ENCODE results near the gene PLPPR1.

PLPPR1 gene

DNA sequence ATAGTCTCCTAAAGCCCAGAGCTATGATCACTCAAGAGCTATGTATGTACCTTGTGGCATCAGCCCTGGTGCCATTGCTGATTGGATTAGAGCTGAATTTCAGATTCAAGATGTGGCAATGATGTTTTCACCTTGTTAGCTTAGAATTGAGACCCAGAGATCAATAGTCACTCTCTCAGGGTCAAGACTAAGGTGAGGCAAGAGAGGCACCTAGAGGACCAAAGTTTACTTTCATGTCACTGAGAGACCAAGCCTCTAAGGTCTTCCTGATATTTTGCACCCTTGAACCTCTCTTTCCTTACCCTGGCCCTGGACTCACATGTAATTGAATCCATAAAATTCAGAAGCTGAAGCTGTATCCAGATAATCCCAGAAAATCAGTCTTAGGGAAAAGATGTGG, 313.4 kb downstream of the PLPPR1 start:
- H3K9me3 ChIP-seq (ENCODE audit: control insufficient read depth, insufficient read depth, low read depth, low read length), result no peaks in the 10 kb centered on the region
- no peaks in the 10 kb centered on the region for H3K4me1 ChIP-seq (ENCODE audit: control insufficient read depth, insufficient read depth, low read length)
- no peak overlapping the region for H3K9ac ChIP-seq (ENCODE audit: low read length)
- H3K27ac ChIP-seq (ENCODE audit: low read depth, low read length), result no peak overlapping the region
- no peaks in the 10 kb centered on the region for H3K27me3 ChIP-seq (ENCODE audit: control insufficient read depth, insufficient read depth, low read length)
- no peaks in the 10 kb centered on the region for H3K36me3 ChIP-seq (ENCODE audit: control insufficient read depth, insufficient read depth, low read length)
- H3K4me3 ChIP-seq (ENCODE audit: low read depth, low read length), result no peak overlapping the region

DNA sequence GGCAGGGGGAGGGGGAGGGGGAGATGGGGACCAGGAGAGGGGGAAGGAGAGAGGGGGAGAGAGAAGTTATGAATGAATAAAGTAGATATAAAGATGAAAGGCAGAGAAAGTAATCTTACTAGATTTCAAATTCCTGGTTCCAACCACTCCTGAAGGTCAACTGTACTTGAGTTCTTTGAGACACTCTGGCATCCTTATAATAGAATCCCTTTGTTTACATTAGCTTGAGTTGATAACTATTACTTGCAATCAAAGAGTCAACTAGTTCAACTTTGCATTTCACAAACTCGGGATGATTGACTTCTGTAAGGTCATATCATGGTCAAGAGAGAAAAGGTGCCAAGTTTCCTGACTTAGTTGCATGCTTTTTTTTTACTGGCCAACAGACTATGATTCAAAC, 314.1 kb downstream of the PLPPR1 start:
- Histone ChIP-seq H3K36me3 (ENCODE audit: control insufficient read depth, insufficient read depth, low read length) (no peaks in the 10 kb centered on the region), H3K9ac (ENCODE audit: low read length) (no peak overlapping the region), H3K9me3 (ENCODE audit: control insufficient read depth, insufficient read depth, low read depth, low read length) (no peaks in the 10 kb centered on the region), H3K27me3 (ENCODE audit: control insufficient read depth, insufficient read depth, low read length) (no peaks in the 10 kb centered on the region), H3K27ac (ENCODE audit: low read depth, low read length) (no peak overlapping the region), H3K4me1 (ENCODE audit: control insufficient read depth, insufficient read depth, low read length) (no peaks in the 10 kb centered on the region), H3K4me3 (ENCODE audit: low read depth, low read length) (no peak overlapping the region)

DNA sequence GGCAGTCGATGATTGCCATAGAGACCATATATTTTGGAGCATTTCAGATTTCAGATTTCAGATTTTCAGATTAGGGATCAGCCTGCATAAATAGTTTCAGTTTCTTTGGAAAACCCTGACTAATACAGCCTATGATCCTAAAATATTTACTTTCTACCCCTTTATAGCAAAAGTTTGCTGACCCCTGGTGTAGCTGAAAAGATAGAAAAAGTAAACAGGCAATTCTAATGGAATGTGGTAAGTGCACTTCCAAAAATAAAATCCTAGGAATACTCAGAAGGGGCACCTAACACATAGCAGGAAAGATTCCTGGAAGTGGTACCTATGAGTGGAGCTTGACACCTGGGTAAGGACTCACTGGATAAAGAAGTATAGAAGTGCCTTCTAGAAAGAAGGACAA, 321.8 kb downstream of the PLPPR1 start:
- no peak overlapping the region for H3K27ac ChIP-seq (ENCODE audit: low read depth, low read length)
- H3K4me3 ChIP-seq (ENCODE audit: low read depth, low read length), result no peak overlapping the region
- H3K9ac ChIP-seq (ENCODE audit: low read length), result no peak overlapping the region
- H3K4me1 ChIP-seq (ENCODE audit: control insufficient read depth, insufficient read depth, low read length), result no peaks in the 10 kb centered on the region
- no peaks in the 10 kb centered on the region for H3K36me3 ChIP-seq (ENCODE audit: control insufficient read depth, insufficient read depth, low read length)
- H3K27me3 ChIP-seq (ENCODE audit: control insufficient read depth, insufficient read depth, low read length), result no peaks in the 10 kb centered on the region
- H3K9me3 ChIP-seq (ENCODE audit: control insufficient read depth, insufficient read depth, low read depth, low read length), result no peaks in the 10 kb centered on the region

DNA sequence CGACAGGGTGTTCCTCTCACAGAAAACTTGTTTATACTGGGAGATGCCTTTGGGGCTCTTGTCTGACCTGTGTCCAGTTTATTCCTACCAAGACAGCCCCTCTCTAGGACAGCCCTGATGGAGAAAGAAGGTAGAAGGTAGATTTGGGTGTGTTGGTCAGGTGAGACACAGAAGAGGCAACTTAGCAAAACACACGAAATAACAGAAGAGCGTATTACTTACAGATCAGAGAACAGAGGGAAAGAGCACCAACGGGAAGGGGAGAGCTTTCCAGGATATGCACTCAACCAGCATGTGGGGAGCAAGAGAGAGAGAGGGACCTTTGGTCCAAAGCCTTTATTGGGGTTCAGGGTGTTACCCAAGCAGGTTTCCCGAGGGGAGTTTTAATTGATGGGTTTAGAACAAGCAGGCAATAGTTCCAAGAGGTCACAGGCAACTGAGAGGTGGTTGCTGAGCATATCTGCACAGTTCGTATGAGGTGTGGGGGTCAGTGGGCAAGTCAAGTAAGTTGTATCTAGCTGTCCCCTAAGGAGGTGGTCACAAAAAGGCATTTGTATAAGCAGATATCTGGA, 324.5 kb downstream of the PLPPR1 start:
- H3K4me1 ChIP-seq (ENCODE audit: control insufficient read depth, insufficient read depth, low read length), result no peaks in the 10 kb centered on the region
- H3K27ac ChIP-seq (ENCODE audit: low read depth, low read length), result no peak overlapping the region
- no peak overlapping the region for H3K9ac ChIP-seq (ENCODE audit: low read length)
- H3K4me3 ChIP-seq (ENCODE audit: low read depth, low read length), result no peak overlapping the region
- no peaks in the 10 kb centered on the region for H3K36me3 ChIP-seq (ENCODE audit: control insufficient read depth, insufficient read depth, low read length)
- H3K9me3 ChIP-seq (ENCODE audit: control insufficient read depth, insufficient read depth, low read depth, low read length), result 0 out of 2 replicates have a peak, but pooled peaks cover 2% of the 10 kb centered on the region
- H3K27me3 ChIP-seq (ENCODE audit: control insufficient read depth, insufficient read depth, low read length), result no peaks in the 10 kb centered on the region

DNA sequence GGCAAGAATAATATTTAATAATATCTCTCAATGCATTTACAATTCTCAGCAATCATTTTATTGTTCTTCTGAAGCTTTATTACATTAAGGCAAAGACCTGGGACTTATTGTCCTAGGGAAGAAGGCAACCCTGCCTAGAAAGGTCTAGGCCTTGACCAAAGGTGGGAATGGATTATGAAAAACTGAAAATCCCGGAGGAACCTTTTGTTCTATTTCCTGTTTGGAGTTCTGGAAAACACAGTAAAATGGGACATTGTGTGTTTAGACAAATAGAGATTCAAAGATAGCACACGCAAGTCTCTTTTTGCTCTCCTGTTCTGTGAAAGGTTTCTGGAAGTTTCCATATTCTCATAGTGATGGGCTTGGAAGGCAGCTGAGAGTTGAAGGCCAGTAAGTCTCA, 325.2 kb downstream of the PLPPR1 start:
- Histone ChIP-seq H3K4me3 (ENCODE audit: low read depth, low read length) (no peak overlapping the region), H3K36me3 (ENCODE audit: control insufficient read depth, insufficient read depth, low read length) (no peaks in the 10 kb centered on the region), H3K4me1 (ENCODE audit: control insufficient read depth, insufficient read depth, low read length) (no peaks in the 10 kb centered on the region), H3K27ac (ENCODE audit: low read depth, low read length) (no peak overlapping the region), H3K9me3 (ENCODE audit: control insufficient read depth, insufficient read depth, low read depth, low read length) (0 out of 2 replicates have a peak, but pooled peaks cover 2% of the 10 kb centered on the region), H3K27me3 (ENCODE audit: control insufficient read depth, insufficient read depth, low read length) (no peaks in the 10 kb centered on the region), H3K9ac (ENCODE audit: low read length) (no peak overlapping the region)

DNA sequence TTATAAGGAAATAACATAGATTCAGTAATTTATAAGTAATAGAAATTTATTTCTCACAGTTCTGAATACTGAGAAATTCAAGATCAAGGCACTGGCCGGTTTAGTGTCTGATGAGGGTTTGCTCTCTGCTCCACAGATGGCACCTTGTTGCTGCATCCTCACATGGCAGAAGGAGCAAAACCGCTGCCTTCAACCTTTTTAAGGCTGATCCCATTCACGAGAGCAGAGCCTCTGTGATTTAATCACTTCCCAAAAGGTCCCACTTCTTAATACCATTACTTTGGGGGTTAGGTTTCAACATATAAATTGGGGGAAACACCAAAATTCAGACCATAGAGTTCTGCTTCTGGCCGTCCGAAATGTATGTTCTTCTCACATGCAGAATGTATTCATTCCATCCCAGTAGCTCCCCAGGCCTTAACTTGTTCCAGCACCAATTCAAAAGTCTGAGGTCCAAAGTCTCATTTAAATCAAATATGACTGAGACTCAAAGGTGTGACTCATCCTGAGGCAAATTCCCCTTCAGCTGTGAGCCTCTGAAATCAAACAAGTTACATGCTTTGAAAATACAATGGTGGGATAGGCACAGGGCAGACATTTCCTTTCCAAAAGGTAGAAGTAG, 325.7 kb downstream of the PLPPR1 start:
- Histone ChIP-seq H3K4me1 (ENCODE audit: control insufficient read depth, insufficient read depth, low read length) (no peaks in the 10 kb centered on the region), H3K36me3 (ENCODE audit: control insufficient read depth, insufficient read depth, low read length) (no peaks in the 10 kb centered on the region), H3K9me3 (ENCODE audit: control insufficient read depth, insufficient read depth, low read depth, low read length) (0 out of 2 replicates have a peak, but pooled peaks cover 2% of the 10 kb centered on the region), H3K27me3 (ENCODE audit: control insufficient read depth, insufficient read depth, low read length) (no peaks in the 10 kb centered on the region), H3K4me3 (ENCODE audit: low read depth, low read length) (no peak overlapping the region), H3K27ac (ENCODE audit: low read depth, low read length) (no peak overlapping the region), H3K9ac (ENCODE audit: low read length) (no peak overlapping the region)

DNA sequence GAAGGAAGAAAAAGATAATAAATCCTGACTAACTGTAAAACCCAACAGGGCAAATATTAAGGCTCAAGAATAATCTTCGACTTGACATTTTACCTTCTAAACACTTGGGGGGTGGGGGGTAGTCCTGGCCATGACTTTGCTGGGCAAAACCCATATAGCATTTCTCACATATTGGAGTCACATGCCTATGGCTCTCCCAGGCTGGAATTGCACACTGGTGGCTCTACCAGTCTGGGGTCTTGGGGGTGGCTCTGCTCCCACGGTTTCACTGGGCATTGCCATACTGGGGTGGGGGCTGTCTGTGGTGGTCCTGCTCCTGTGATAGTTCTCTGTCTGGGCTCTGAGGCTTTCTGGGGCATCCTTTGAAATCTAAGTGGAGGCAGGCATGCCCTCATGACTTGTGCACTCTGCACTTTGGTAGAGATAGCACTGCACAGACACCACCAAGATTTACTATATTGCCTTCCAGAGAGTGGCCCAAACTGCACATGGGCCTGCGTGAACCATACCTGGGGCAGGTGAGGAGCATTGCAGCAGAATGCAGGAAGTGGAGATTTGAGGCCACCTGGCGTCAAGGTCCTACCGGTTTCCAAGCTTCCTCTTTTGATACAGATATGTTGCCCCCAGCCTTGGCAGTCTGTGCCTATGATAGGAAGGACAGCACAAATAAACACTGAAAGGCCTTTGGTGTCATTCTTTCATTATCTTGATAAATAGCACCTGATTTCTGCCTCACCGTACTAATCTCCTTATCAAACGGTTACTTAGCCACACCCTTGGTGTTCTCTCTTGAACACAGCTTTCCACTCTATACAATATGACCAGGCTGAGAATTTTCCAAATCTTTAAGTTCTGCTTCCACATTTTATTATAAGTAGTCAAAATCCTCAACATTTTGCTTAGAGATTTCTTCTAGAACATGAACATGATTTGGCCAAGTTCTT, 326.5 kb downstream of the PLPPR1 start:
- Histone ChIP-seq H3K36me3 (ENCODE audit: control insufficient read depth, insufficient read depth, low read length) (no peaks in the 10 kb centered on the region), H3K9ac (ENCODE audit: low read length) (no peak overlapping the region), H3K27me3 (ENCODE audit: control insufficient read depth, insufficient read depth, low read length) (no peaks in the 10 kb centered on the region), H3K9me3 (ENCODE audit: control insufficient read depth, insufficient read depth, low read depth, low read length) (0 out of 2 replicates have a peak, but pooled peaks cover 2% of the 10 kb centered on the region), H3K27ac (ENCODE audit: low read depth, low read length) (no peak overlapping the region), H3K4me1 (ENCODE audit: control insufficient read depth, insufficient read depth, low read length) (no peaks in the 10 kb centered on the region), H3K4me3 (ENCODE audit: low read depth, low read length) (no peak overlapping the region)

DNA sequence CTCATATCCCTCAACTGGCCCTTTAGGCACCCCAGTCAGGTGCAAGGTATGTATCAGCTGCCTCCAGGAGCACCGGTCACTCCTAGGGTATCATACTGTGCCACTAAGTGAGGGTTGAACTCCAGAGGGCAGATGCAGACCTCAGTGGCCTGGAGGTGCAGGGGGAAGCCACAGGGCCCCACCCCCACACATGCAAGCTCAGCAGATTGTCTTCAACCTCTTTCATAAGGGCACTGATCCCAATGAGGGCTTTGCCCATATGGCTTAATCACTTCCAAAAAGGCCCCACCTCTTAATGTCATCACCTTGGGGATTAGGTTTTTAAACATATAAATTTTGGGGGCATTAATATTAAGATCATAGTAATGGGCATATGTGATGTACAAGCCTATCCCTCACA, 328.1 kb downstream of the PLPPR1 start:
- Histone ChIP-seq H3K4me1 (ENCODE audit: control insufficient read depth, insufficient read depth, low read length) (no peaks in the 10 kb centered on the region), H3K4me3 (ENCODE audit: low read depth, low read length) (no peak overlapping the region), H3K9ac (ENCODE audit: low read length) (no peak overlapping the region), H3K36me3 (ENCODE audit: control insufficient read depth, insufficient read depth, low read length) (no peaks in the 10 kb centered on the region), H3K9me3 (ENCODE audit: control insufficient read depth, insufficient read depth, low read depth, low read length) (0 out of 2 replicates have a peak, but pooled peaks cover 2% of the 10 kb centered on the region), H3K27ac (ENCODE audit: low read depth, low read length) (no peak overlapping the region), H3K27me3 (ENCODE audit: control insufficient read depth, insufficient read depth, low read length) (no peaks in the 10 kb centered on the region)

DNA sequence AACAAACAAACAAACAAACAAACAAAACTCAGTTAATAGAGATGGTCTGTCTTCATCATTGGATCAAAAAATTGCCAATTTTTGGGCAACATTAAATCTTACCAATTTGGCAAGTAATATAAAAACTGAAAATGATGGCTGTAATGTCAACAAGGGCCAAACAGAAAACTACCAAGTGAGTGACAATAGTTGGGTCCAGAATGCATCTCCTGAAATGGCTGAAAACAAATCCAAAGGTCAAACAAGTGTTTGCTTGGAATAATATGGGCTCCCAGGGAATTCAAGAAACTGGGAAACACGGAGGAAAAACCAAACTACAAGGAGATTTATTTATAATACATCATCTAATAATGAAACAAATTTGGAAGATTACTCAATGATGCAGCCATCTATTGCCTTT, 331.2 kb downstream of the PLPPR1 start:
- no peak overlapping the region for H3K4me3 ChIP-seq (ENCODE audit: low read depth, low read length)
- no peaks in the 10 kb centered on the region for H3K36me3 ChIP-seq (ENCODE audit: control insufficient read depth, insufficient read depth, low read length)
- H3K27me3 ChIP-seq (ENCODE audit: control insufficient read depth, insufficient read depth, low read length), result no peaks in the 10 kb centered on the region
- 0 out of 2 replicates have a peak, but pooled peaks cover 2% of the 10 kb centered on the region for H3K9me3 ChIP-seq (ENCODE audit: control insufficient read depth, insufficient read depth, low read depth, low read length)
- no peaks in the 10 kb centered on the region for H3K4me1 ChIP-seq (ENCODE audit: control insufficient read depth, insufficient read depth, low read length)
- no peak overlapping the region for H3K27ac ChIP-seq (ENCODE audit: low read depth, low read length)
- no peak overlapping the region for H3K9ac ChIP-seq (ENCODE audit: low read length)

DNA sequence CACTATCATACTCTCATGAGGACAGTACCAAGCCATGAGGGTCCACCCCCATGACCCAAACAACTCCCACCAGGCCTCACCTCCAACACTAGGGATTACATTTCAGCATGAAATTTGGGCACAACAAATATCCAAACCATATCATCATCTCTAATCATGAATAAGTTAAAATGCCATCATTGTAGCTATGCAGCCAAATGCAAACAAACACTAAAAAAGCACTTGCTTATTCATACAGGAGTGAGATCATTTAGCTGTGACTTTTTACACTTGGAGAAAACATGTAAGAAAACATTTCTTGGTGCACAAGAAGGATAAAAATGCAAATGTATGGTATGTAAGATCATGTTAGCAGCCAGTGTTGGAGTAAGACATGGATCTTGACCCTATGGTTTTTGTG, 332.1 kb downstream of the PLPPR1 start:
- no peaks in the 10 kb centered on the region for H3K27me3 ChIP-seq (ENCODE audit: control insufficient read depth, insufficient read depth, low read length)
- no peak overlapping the region for H3K27ac ChIP-seq (ENCODE audit: low read depth, low read length)
- H3K4me3 ChIP-seq (ENCODE audit: low read depth, low read length), result no peak overlapping the region
- H3K9me3 ChIP-seq (ENCODE audit: control insufficient read depth, insufficient read depth, low read depth, low read length), result 0 out of 2 replicates have a peak, but pooled peaks cover 2% of the 10 kb centered on the region
- H3K36me3 ChIP-seq (ENCODE audit: control insufficient read depth, insufficient read depth, low read length), result no peaks in the 10 kb centered on the region
- no peak overlapping the region for H3K9ac ChIP-seq (ENCODE audit: low read length)
- no peaks in the 10 kb centered on the region for H3K4me1 ChIP-seq (ENCODE audit: control insufficient read depth, insufficient read depth, low read length)

DNA sequence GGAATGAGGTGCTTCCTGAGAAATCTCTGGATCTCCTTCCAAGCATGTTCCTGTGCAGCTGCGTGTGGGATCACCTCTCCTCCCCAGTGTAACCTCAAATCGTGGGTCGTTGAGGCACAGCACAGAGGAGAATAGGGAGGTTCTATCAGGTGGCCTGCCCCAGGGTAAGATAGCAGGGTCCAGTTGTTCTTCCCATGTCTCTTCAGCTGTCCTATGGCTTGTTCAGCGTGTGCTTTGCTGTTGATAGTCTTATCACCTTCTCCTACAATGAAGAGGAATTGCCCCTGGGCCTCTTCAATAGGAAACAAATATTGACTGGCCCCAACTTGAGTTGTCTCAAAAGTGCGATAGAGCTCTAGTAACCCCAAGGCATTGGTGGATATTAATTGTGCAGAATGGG, 333.9 kb downstream of the PLPPR1 start:
- Histone ChIP-seq H3K9me3 (ENCODE audit: control insufficient read depth, insufficient read depth, low read depth, low read length) (0 out of 2 replicates have a peak, but pooled peaks cover 2% of the 10 kb centered on the region), H3K4me1 (ENCODE audit: control insufficient read depth, insufficient read depth, low read length) (no peaks in the 10 kb centered on the region), H3K4me3 (ENCODE audit: low read depth, low read length) (no peak overlapping the region), H3K27ac (ENCODE audit: low read depth, low read length) (no peak overlapping the region), H3K9ac (ENCODE audit: low read length) (no peak overlapping the region), H3K36me3 (ENCODE audit: control insufficient read depth, insufficient read depth, low read length) (no peaks in the 10 kb centered on the region), H3K27me3 (ENCODE audit: control insufficient read depth, insufficient read depth, low read length) (no peaks in the 10 kb centered on the region)
